ENCODE measurements around the gene NPAS3. TPM values are rescaled to one million over a fixed set of nuclear protein-coding genes. Genes with fewer than 3 reads are reported as not detected.

The NPAS3 gene
- total and polyA plus RNA-seq, 2 of the 8 experiments (the other 6 are each of a cell fraction or from before 2014, with no cell fraction given): 0.11 to 0.60 TPM

GRCh38 chr14:33035416-33036194 lies 96.9 kb downstream of the NPAS3 start:
- Histone ChIP-seq H4K20me1 (replicated peaks in 1 of 2; ENCODE audit: control insufficient read depth in 1 of 2, insufficient read depth in 2 of 2, low read length in 2 of 2) (no peaks in the 10 kb centered on the region), H2BK12ac (ENCODE audit: low read depth, low read length) (no peak overlapping the region), H3K79me2 (ENCODE audit: control insufficient read depth in 1 of 2, insufficient read depth in 2 of 2, low read length in 2 of 2) (no peaks in the 10 kb centered on the region), H3K56ac (replicated peaks; ENCODE audit: insufficient read length, low read depth, low read length) (no peak overlapping the region), H3K4ac (replicated peaks; ENCODE audit: insufficient read length, low read depth, low read length) (no peak overlapping the region), H3K4me2 (ENCODE audit: insufficient read depth in 1 of 2, low read depth in 2 of 2, low read length in 2 of 2) (no peak overlapping the region), H3K23me2 (ENCODE audit: low read depth, low read length) (no peaks in the 10 kb centered on the region), H3K23ac (ENCODE audit: insufficient read length) (no peak overlapping the region), H4K91ac (replicated peaks; ENCODE audit: insufficient read length, low read length) (no peak overlapping the region), H3K79me1 (ENCODE audit: low read depth, low read length) (no peaks in the 10 kb centered on the region), H3K9ac (replicated peaks in 1 of 4; ENCODE audit: extremely low read depth in 1 of 4, low read depth in 3 of 4, low read length in 3 of 4) (no peak overlapping the region), H2AK5ac (ENCODE audit: low read depth, low read length) (no peak overlapping the region), H2BK120ac (replicated peaks; ENCODE audit: low read depth, low read length) (no peak overlapping the region), H4K5ac (ENCODE audit: insufficient read length, low read depth, low read length) (no peak overlapping the region), H2BK15ac (ENCODE audit: low read length) (no peak overlapping the region), H2AFZ (ENCODE audit: low read length) (no peak overlapping the region), H3K4me3 (ENCODE audit: extremely low read depth in 1 of 4, insufficient read depth in 2 of 4, low read depth in 3 of 4, low read length in 4 of 4) (no peak overlapping the region), H3K27ac (ENCODE audit: low read depth, low read length) (no peak overlapping the region), H3K27me3 (replicated peaks in 1 of 4; ENCODE audit: control insufficient read depth in 3 of 4, extremely low read depth in 1 of 4, insufficient read depth in 3 of 4, low read length in 3 of 4) (no peaks in the 10 kb centered on the region), H2BK20ac (ENCODE audit: low read length) (no peak overlapping the region), H4K8ac (ENCODE audit: extremely low read depth, insufficient read depth, low read length) (no peak overlapping the region), H3K9me3 (ENCODE audit: insufficient read depth in 2 of 2, low read depth in 1 of 2, low read length in 1 of 2) (no peaks in the 10 kb centered on the region), H2BK5ac (ENCODE audit: low read depth, low read length) (no peak overlapping the region), H3K36me3 (ENCODE audit: control insufficient read depth in 2 of 4, insufficient read depth in 4 of 4, low read length in 3 of 4) (no peaks in the 10 kb centered on the region), H3K4me1 (replicated peaks in 1 of 4; ENCODE audit: control insufficient read depth in 3 of 4, insufficient read depth in 4 of 4, low read length in 3 of 4) (no peaks in the 10 kb centered on the region), H3K18ac (ENCODE audit: extremely low read depth, low read length) (no peak overlapping the region), H3K14ac (ENCODE audit: insufficient read length) (no peak overlapping the region)
- ChIA-PET POLR2A (ENCODE audit: partially characterized antibody) (no interaction called here), CTCF (ENCODE audit: partially characterized antibody) (interaction anchor here (0.6 kb wide), 1 partner anchor 1336 kb away, joined by 3 read pairs; no protein-coding TSS in a partner anchor)
- FAIRE-seq: no peak
- DNase-seq (ENCODE audit: low read depth in 1 of 2, low spot score in 2 of 2): no peak
- WGBS, 2 experiments (ENCODE audit: extremely low coverage in 1 of 2, insufficient coverage in 1 of 2, insufficient read length in 1 of 2, insufficient replicate concordance in 2 of 2, low coverage in 1 of 2, low lambda C conversion rate in 2 of 2, missing lambda C conversion rate in 1 of 2): 89% methylated on average over 5 of the region's 5 CpGs; no CpG with 5 or more reads in 1 of the 2 experiments
- TF ChIP-seq, protein P1, sequence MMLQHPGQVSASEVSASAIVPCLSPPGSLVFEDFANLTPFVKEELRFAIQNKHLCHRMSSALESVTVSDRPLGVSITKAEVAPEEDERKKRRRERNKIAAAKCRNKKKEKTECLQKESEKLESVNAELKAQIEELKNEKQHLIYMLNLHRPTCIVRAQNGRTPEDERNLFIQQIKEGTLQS (IDR thresholded peaks at IDR 0.05; ENCODE audit: insufficient read depth, low read depth, low read length): no peak
- TF ChIP-seq EGR1 (IDR thresholded peaks at IDR 0.05; ENCODE audit: borderline replicate concordance, low read depth, low read length): no peak
- no peak for TF ChIP-seq KDM1A (IDR thresholded peaks at IDR 0.05; ENCODE audit: borderline replicate concordance, low read length)
- TF ChIP-seq CHD1 (IDR thresholded peaks at IDR 0.05; ENCODE audit: low read depth, low read length): no peak
- TF ChIP-seq SIX5 (IDR thresholded peaks at IDR 0.05; ENCODE audit: low read depth, low read length): no peak
- TF ChIP-seq PHF8 (conservative IDR thresholded peaks at IDR 0.05; ENCODE audit: low read depth, low read length): no peak
- no peak for TF ChIP-seq SAP30 (IDR thresholded peaks at IDR 0.05; ENCODE audit: insufficient read depth, insufficient replicate concordance, low read length)
- no peak for TF ChIP-seq NRF1 (IDR thresholded peaks at IDR 0.05; ENCODE audit: low read depth, low read length)

Measured in H1 (cell line).